Hypothalamus (tissue), 51 donors: ENCODE measurements around the gene CKLF.

ENCODE experiments used
- DNase-seq, 51 donors: peaks; one replicate each; lab custom pipeline; 2025; lab: John Stamatoyannopoulos, UW

CKLF gene

DNA sequence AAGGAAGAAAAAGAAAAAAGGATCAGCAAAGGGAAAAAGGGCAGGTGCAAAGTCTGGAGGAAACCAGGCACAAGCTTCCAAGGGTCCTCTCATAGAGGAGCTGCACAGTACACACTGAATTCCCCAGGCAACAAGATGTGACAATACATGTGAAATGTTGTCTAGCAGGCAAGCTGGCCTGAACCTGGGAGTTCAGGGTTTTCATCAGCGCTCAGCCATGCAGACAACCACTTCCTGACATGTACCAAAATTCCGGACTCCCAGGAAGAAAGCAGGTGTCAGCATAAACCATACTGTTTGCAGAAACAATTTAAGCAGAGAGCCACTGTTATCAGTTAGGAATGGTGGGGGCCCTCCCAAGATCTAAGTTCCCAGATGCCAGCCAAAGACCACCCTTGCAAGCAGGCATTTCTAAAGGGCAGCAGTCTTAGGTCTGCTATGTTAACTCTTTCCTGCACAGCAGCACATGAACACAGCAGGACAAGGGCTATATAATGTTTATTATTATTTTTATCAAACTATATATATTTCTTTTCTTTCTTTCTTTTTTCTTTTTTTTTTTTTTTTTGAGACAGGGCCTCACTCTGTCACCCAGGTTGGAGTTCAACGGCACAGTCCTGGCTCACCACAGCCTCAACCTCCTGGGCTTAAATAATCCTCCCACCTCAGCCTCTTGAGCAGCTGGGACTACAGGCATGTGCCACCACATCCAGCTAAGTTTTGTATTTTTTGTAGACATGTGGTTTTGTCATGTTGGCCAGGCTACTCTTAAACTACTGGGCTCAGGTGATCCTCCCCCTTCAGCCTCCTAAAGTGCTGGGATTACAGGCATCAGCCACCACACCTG, 12.5 kb upstream of the CKLF start:
- no peak for DNase-seq

DNA sequence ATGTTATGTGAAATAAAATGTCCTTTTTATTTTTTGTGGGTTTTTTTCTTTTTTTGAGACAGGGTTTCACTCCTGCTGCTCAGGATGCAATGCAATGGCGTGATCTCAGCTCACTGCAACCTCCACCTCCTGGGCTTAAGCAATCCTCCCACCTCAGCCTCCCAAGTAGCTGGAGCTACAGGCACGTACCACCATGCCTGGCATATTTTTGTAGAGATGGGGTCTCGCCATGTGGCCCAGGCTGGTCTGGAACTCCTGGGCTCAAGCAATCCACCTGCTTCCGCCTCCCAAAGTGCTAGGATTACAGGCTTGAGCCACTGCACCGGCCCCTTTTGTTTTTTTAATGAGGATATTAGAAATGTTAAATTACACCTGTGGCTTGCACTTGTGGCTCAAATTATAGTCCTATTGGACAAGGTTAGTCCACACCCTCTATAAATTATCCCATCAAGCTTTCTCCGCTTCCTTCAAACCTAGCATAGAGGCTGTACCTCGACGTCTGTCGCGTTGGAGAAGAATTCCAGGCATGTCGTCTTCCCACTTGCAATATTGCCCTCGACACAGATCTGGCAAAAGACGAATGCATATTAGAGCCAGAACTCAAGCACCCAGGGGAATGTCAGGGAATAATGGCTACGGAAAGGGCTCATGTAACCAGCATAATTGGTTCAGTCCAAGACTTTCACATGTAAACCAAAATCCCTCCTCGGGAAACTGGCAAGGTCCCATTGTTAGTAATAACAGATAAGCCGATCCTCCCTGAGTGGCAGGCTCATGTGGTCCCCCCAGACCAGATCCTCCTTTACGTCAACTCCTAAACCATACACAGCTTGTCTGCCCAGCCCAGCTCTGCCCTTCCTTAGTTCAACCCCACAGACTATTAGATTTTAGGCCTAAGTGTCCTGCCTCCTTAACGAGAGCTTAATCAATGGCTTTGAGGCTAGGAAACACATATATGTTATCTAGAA, 10.7 kb upstream of the CKLF start:
- no peak for DNase-seq

DNA sequence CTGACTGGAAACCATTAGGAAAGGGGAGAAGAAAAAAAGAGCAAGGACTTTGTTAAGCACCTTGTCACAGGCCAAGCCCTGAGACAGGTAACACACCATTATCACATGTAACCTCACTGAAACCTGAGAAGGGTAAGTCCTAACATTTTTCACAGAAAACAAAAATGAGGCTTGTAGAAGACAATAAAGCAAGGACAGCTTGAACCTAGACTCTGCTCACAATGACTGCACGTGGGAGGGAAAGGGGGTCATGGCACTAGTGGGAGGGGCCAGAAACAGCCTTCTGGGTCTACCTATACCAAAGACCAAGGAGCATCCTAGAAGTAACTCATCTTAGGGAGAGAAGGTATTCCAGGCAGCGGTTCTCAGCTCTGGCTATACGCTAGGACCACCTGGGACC, 10.0 kb upstream of the CKLF start:
- DNase-seq, result no peak

DNA sequence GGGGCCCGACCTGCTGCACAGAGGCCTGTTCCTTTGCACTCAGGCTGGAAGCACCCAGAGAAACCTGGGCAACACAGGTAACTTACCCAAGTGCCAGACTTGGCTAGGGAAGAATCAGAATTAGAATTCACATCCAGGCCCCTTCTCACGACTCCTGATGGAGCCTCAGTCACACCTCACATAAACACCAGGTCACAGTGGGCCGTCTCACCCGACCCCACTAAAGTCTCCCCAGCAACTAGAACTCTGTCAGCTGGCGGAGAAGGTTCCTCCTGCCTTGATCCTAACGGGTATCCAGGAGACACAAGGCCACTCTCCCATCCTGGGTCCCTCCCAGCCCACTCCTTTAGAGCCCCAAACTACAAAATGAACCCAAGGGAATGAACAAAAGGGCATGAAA, 8.8 kb upstream of the CKLF start:
- no peak for DNase-seq

DNA sequence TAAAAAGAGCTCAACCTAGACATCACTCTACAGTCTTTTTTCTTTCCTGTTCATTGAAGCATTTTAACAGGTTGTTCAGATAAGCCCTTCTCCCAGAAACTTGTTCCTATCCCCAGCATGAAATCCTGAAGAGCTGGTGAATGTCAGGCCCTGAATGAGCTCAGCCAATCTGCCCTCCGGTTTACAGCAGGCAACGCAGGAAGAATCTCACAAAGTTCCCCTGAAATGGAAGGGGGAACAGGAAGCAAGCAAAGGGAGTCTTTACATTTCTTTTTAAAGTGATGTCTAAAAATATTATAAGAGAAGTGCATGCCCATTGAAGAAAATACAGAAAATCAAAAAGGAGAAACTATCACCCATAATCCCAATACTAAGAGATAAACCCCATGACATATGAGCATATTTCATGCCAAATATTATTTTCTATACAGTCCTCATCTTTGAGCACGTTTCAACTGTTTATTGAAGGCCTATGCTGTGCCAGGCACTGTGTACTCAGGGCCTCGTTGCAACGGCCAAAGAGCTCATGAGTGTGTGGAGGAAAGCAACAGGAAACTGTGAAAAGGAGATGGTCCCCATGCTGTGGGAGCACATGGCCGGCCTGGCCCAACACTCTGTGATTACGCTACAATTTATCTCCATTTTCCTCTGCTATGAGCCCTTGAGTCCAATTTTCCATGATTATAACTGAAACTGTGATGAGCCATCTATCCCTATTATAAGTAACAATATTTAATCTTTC, 8.2 kb upstream of the CKLF start:
- DNase-seq, result no peak

DNA sequence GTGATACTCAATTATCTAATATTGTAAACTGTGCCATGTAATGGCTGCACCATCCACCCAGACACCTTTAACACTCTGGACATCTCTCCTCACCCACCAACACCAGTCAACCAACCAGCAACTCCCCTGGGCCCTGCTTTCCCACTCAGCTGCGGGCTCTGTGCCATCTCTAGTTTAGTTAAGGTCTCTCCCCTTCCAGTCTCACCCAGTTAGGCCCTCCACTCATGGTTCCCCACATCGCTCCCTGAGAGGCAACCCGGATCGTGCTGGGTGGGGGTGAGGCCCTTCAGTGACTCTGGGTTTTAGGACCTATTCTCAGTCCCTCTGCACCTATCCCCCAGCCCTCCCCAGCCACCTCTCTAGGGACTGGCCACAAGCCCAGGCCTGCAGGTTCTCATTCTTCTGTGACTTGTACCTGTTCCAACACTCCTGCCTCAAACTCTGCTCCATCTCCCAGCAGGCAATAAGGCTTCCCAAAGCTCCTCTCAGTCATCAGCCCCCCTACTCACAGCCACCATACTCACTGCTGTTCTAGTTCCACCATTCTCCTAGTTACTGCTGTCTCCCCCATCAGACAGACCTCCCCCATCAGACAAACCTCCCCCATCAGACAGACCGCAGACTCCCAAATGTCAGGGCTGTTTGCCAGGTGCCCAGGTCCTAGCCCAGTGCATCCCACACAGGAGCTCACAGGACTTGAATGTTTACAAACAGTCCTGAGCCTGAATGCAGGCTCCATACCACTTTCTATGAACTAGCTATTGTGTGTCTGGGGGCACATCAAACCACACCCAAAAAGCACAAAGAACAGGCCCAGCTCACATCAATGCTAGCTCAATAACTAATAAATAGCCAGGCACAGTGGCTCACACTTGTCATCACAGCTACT, 5.0 kb upstream of the CKLF start:
- no peak for DNase-seq

DNA sequence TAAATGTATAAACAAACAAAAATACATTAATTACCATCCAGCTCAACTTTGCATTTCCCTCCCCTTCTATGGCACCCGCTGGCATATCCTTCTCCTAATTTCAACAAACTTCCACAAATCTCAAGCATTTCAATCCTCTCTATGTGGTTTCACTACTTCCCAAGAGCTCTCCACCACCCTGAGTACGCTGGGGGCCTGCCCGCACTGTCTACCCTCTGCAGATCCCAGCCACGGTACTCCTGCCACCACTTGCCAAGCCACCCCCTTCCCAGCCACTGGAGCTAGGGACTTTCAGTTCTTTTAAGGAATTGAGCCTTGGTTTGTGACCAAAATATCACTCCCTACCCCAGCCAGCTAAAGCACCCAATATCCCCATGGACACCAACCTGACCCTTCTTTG, 4.3 kb upstream of the CKLF start:
- DNase-seq, result no peak

DNA sequence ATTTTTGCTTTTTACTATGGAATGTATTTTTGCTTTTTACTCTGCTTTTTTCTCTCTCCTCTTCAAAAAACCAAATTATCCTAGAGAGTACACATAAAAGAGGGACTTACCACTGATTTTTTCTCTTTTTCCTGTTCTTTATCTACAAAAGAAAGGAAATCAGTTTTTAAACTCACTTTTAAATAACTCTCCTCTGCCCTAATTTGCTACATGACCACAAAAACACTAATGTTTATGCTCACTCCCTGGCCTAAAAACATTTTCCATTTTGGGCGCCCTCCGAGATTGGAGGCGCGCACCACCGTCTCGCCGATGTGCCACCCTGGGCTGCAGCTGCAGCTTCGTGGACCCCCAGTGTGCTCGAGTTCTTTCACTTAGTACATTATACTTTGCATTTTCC, 3.5 kb upstream of the CKLF start:
- no peak for DNase-seq

DNA sequence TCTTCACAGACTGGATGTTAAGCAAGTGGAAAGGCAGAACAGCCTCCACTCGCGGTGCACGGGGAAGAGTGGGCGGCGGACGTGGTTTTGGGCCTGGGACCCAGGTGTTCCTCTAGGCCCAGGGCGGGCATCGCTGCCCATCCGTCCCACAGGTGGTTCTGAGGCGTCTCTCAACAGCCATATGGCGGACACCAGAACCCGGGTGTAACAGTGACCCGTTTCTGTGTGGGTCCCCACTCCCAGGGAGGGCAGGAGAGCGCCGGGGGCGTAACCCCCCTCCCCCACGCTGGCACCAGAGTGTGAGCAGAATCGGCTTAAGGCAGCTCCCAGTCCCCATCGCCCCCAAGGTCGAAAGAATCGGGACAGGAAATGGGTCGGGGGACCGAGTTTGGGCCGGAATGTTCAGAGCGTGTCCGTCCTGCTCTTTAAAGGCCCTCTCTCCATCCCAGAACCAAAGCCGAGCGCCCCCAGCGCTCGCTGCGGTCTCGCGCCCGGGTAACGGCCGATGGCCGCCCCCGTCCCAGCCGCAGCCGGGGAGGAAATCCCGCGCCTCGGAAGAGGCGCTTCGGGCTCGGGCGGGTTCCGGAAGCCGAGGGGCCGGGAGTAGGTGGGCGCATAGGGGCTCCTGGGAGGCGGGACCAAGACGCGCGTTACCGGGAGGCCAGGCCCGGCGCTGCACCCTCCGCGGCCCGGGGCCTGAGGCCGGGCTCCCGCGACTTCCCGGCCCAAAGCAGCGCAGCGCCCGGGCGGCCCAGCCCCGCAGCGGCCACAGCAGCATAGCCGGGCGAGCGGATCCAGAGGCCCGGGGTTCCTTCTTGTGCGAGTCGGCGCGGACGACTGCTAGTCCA, 2.9 kb upstream of the CKLF start, which contains the start of gene TK2:
Gene TK2 (minus strand): TSS at position 839 of the 848 bp plus-strand sequence. CDS start 61 bp downstream, at position 778.
- DNase-seq, result peak in 43 of 51 donors; percentile 35 to 84 (median 67)

DNA sequence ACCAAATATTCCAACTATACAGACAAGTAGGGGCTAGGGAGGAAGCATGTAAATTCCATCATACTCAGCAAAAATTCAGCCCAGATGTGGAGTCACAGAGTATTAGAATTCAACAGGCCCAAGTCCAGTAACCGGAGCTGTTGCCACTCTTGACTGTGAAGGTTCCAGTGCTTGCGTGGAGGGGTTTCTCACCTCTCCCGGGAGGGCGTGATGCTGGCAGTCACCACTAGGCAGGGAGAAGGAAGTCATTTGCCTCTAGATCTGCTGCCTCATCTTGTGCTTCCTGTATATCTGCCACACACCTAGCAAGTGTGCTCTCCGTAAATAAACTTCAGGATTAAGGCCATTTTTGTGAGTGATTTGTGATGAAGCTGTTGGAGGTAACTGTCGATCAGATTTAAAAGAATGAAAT, 1.0 kb upstream of the CKLF start:
- DNase-seq, result peak in 2 of 51 donors; percentile 4 to 41

DNA sequence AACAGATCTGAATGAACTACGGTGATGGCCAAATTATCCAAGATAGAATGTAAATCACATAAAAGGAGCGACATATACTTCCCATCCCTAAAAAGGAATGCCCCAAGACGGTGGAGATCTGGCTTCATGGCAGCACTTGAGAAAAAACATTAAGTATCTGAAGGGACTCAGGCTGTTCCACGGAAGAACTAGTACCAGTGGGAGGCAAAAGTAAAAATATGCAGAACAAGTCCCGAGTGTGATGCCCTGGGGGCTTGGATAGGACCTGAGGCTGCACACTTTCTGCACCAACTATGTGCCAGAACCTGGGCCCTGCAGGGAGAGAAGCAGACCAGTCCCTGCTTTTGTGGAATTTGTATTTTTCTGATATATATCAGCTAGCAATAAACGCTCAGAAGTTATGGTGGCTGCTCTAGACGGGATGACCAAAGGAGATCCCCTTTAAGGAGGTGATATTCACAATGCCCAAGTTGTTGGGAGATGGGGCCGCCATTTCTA, 539 bp upstream of the CKLF start:
- peak in 2 of 51 donors; percentile 53 to 79 for DNase-seq

DNA sequence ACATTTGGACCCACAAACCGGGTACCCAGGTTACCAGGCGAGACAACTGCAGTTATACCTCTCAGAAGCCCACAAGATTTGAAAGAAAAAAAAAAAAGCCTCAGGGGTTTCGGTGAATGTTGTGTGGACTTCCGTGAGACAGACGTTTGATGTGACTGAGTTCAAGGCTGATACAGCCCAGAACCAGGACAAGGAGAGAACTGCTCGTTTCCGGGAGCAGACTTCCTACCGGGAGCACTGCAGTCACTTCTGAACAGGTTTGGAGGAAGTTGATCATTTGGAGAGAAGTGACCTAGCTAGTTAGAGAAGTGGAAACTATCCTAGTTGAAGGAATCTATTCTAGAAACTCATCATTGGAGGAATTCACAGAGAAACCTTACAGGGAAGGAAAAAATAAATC, 847 bp downstream of the CKLF start:
- no peak for DNase-seq

DNA sequence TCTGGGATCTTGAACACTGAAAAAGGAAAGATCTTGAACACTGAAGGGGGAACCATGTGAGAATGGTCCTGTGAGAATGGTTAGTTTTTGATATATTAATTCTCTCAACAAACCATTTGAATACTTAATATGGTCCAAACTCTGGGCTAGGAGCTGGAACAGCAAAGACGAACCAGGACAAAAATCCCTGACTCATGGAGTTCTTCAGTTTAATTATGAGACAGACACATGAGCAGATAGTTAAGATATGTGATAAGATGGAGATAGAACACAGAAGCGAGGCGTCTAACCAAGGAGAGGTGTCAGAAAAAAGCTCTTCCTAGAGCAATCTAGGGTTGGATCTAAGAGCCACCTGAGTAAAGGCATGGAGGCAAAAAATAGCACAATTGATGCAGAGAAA, 1.6 kb downstream of the CKLF start:
- DNase-seq, result no peak

DNA sequence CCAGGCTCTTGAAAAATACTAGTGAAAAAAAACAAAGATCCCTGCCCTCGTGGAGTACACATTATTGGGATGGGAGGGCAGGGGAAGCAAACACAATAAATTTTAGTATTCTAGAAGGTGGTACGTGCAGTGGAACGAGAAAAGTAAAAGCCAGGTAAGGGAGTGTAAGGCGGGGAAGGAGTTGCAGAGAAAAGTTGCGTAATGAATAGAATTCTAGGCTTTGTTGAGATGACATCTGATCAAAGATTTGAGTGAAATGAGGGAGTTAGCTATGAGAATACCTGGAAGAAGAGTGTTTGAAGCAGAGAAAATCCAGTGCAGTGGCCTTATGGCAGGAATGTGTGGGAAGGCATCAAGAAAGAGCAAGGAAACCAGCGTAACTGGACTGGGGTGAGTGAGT, 2.1 kb downstream of the CKLF start:
- DNase-seq, result no peak

DNA sequence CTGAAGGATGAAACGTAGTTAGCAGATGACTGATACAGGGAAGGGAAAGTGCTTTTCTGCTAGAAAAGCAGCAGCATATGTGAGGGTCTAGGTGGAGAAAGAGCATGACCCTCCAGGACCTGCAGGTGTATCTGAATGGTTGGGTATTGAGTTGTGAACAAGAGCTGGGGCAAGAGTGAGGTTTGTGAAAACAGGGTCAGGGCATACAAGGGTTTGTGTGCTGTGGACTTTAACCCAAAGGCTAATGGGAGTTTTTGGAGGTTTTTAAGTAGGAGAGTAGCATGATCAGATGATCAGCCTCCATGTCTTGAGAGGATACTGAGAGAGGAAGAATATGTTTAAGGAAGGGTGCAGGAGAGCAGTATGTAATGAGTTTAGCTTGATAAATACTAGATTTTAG, 7.7 kb downstream of the CKLF start:
- DNase-seq, result no peak

DNA sequence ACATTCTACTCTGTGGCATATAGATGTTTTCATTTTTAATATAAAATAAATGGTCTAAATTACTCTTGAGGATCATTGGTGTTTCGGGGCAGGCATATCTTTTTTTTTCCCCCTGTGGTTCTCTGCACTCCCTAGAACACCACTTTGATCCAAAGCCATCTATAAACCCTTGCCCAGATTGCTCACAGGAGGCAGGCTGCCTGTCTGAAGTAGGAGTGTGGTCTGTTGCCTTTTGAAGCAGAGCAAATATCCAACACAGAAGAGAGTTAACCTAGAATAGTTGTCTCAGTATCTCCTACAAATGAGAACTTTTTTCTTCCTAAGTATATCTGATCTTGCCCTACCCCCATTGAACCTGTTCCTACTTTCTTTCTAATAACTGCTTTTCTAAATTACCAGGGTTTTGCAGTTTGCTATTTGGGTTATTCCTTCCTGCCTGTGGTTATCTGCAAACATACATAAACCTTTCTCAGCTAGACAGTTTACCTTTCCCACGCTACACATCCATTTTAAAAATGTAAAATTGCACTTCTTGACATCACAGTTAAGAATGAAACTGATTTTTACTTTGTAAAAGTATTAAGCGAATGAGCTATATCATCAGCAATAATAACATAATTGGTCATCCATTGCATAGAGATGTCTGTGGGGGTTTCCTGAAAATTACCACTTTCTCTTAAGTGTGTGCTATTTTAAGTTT, 9.2 kb downstream of the CKLF start:
- DNase-seq, result no peak

DNA sequence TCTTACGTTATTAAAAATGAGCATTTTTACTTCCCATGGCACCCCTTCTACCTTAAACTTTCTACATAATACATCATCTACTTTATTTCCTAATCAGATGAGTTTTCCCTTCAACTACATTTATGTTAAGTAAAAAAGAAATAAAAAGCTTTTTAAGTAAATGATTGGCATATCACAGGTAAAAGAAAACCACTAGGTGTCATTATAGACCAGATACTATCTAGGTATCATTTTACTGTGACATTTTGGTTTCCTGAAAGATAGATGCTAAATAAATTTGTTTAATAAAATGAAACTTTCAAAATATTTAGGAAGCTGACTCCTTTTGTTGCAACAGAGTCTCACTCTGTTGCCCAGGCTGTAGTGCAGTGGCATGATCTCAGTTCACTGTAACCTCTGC, 10.0 kb downstream of the CKLF start:
- no peak for DNase-seq

DNA sequence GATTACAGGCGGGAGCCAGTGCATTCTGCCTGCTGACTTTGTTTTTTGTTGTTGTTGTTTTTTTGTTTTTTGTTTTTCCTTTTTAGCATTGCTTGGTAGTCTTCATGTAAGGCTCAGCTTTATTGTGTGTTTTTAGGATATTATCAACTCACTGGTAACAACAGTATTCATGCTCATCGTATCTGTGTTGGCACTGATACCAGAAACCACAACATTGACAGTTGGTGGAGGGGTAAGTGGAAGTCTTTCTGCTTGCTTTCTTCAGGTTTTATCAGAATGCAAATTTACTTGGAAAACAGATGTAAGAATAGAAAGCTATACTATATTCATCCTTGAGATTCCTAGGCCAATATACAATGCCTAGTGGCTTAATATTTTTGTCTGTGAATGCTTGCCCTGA, 10.6 kb downstream of the CKLF start:
- no peak for DNase-seq
